Ovary (tissue), 3 donors: ENCODE data around the gene TOR1A.

Source experiments
- POLR2A ChIP-seq: fragments of 450-650 bp; IDR thresholded peaks from one replicate; pipeline ENCODE4 v1.6.1; 2017; ENCODE audit warnings: antibody characterized with exemption, mild to moderate bottlenecking, moderate library complexity
- TF ChIP-seq, protein P1 (sequence below), 3 donors: fragments of 450-650 bp in 2 of 3; fragments of 200-600 bp in 1 of 3; IDR thresholded peaks; one replicate each; pipeline versions ENCODE4 v1.5.1 to v1.8.0; 2016 to 2022; ENCODE audit warnings: antibody characterized with exemption in 3 of 3, mild to moderate bottlenecking in 1 of 3
- donor health status: DM: no; HTN: no; CAD: no.

DNA sequence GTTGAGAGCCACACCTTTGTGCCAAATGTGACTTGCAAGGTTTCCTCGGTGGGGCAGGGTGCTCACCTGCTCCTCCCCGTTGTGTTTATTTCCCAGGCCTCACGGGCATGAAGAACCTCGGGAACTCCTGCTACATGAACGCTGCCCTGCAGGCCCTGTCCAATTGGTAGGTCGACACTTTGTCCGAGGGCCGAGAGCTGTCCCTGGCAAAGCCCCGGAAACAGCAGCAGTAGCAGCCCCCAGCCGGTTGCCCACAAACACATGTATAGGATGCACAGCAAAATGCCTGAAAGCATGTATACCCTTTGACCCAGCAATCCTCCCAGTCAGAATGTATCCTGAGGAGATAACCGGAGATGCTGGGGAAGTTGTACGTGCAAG, 37.5 kb upstream of the TOR1A start:
- no peak for TF ChIP-seq POLR2A
- TF ChIP-seq, protein P1, sequence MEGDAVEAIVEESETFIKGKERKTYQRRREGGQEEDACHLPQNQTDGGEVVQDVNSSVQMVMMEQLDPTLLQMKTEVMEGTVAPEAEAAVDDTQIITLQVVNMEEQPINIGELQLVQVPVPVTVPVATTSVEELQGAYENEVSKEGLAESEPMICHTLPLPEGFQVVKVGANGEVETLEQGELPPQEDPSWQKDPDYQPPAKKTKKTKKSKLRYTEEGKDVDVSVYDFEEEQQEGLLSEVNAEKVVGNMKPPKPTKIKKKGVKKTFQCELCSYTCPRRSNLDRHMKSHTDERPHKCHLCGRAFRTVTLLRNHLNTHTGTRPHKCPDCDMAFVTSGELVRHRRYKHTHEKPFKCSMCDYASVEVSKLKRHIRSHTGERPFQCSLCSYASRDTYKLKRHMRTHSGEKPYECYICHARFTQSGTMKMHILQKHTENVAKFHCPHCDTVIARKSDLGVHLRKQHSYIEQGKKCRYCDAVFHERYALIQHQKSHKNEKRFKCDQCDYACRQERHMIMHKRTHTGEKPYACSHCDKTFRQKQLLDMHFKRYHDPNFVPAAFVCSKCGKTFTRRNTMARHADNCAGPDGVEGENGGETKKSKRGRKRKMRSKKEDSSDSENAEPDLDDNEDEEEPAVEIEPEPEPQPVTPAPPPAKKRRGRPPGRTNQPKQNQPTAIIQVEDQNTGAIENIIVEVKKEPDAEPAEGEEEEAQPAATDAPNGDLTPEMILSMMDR (IDR thresholded peaks at IDR 0.05), result no peak
